HG02763 (cell line): Measurements from ENCODE around the gene NFIX.

Experiments used
- ATAC-seq: cut with Tn5 transposase; IDR thresholded peaks from one replicate; pipeline ENCODE4 v1.9.1; 2021; ENCODE audit warnings: mild to moderate bottlenecking, moderate library complexity; ENCODE audit not compliant: unreplicated experiment

The NFIX gene

DNA sequence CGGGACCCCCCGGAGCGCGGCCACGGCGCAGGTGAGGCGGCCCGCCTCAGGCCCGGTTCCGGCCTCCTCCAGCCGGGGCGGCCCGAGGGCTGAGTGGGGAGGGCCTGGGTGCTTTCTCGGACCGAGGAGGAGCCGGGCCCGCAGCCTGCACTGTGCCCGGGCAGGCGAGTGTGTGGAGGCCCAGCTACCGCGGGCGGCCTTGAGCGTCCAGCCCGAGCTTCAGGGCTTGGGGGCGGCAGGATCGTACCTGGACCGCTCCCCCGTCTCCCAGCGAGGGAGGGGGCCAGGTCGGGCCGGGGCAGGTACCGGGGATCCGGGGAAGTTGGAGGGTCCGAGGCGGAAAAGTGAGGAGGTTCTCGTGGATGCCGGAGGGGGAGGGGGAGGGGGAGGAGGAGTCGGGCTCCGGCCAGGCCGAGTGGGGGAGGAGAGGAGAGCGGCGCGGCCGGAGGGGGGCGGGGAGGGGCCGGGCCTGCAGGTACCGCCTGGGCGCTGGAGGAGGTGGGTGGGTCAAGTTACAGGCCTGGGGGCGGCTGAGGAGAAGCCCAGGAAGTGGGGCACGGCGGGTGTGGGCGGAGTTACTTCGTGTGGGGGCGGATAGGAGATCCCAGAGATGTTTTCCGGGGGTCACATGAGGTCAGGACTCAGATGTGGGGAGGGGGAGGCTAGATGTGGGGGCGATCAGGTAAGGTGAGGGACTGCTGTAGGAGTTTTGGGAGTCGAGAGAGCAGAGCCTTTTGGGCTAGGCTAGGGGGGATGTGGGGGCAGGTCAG, 123.3 kb downstream of the NFIX start:
- no peak for ATAC-seq

DNA sequence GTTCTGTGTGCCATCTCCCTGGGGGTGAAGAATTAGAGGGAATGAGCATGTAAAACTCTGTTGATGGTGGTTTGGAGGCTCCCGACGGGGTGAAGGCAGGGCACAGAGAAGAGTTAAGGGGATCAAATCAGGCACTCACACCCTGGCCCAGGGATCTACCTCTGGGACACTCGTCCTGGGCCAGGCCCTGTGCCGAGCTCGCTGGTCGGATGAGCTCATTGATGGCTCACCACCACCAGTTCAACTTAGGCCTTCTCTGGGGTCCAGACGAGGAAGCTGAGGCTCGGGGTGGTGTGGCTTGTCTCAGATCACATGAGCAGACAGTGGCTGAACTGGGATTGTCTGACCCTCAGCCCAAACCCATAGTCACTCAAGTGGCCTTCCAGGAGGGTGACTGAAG, 124.4 kb downstream of the NFIX start:
- no peak for ATAC-seq

DNA sequence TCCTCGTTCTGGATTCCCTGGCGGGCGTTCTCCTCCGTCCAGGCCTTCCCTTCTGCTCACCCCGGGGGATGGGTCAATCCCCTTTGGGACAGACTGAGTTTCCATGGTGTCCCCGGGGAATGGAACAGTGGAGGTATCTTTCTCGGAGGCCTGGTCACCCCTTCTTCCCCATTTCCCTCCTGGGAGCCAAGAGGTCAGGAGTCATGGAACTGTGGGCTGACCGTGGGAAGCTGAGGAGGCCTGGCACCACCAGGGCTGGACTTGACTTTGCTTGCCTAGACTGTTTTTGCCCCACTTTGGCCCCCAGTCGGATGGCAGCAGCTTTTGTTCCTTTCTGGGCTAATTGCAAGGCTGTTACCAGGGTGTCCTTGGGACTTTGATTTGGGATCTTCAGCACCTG, 124.8 kb downstream of the NFIX start:
- ATAC-seq, result no peak

DNA sequence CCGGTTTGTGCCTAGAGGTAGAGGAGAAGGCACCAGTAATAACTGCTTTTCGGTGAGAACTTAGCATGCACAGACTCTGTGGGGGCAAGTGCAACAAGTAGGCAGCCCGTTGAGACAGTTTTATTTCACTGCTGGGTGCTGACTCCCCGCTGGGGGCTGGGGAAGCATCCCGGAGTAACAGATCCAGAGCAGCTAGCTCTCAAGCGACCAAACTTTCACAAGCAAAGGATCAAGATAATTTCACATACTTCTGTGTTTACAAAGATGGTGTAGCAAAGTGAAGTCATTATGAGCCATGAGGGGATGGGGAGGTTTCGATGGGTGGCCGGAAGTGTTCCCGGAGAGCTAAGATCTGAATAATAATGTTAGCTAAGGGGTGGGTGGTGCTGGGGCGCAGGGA, 125.5 kb downstream of the NFIX start:
- ATAC-seq, result no peak

DNA sequence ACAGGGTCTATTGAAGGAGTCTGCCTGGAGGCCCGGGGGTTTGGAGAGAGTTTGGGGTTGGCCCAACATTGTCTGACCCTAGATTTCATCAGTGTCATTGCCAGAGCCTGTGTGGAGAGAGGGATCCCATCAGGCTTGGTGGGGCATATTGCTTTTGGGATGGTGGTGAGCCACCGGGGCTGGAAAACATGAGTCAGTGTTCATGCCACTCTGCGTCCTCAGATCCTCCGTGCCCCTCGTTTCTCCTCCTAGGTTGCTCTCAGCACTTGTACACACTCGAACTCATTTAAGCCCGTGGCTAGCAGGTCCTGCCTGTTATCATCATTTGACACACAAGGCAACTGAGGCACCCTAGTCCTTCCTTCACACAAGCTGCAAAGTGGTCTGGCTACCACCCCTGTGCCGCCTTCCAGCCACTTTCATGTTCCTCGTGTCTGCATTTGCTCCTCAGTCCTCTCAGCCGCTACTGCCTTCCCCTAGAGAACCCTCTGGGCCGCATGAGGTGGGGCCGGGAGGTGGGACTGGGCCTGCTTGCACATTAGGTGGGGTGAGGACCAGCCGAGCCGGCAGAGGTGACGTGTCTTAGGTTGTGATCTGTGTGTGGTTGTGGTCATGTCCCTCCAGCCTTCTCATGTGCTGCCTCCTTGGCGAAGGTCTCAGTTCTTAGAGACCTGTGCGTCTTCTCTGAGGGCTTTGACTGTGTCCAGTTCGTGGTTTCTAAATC, 126.4 kb downstream of the NFIX start:
- ATAC-seq, result no peak

DNA sequence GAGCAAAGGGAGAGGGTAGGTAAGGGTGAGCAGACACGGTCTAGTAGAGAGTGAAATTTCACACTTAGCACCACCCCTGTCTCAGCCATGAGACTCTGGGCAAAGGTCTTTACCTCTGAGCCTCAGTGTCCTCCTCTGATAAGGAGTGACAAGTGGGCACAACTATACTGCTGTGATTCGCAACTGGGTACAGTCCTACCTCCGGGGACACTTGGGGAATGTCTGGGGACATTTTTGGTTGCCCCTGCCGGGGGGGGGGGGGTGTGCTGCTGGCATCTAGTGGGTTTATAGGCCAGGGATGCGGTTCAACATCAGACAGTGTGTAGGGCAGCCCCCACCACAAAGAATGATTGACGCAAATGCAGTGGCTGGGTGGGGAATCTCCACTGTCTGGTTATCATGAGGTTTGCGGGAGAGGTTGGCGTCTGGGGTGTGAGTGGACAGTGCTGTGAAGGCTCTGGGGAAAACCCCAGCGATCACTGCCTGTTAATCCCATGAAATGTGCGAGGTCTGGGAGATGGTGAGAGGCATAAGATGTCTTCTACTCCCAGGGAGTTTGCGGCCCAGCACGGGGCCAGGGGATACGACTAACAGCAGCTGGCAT, 127.1 kb downstream of the NFIX start:
- no peak for ATAC-seq

GRCh38 chr19:13122980-13123957, 128.0 kb downstream of the NFIX start:
- ATAC-seq, result no peak

- ATAC-seq, result no peak
Measured at GRCh38 chr19:13127051-13127450, 131.8 kb downstream of the NFIX start.

GRCh38 chr19:13127811-13128575, 132.7 kb downstream of the NFIX start:
- ATAC-seq, result no peak

DNA sequence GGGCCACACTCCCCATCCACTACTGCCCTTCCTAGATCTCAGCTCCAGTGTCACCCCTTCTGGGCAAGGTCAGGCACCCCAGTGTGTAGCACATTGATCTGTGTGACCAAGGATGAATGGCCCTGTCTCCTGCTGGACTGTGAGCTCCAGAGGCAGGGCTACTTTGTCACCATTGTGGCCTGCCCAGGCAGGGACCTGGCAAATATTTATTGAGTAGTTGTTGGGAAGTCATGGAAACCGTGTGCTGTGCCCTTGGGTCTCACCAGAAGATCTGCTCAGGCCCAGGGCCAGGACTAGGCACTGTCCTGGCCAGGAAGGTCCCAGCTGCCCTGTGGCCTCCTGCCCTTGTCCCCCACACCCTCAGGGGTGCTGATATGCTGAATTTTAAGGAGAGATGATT, 133.3 kb downstream of the NFIX start:
- ATAC-seq, result no peak

DNA sequence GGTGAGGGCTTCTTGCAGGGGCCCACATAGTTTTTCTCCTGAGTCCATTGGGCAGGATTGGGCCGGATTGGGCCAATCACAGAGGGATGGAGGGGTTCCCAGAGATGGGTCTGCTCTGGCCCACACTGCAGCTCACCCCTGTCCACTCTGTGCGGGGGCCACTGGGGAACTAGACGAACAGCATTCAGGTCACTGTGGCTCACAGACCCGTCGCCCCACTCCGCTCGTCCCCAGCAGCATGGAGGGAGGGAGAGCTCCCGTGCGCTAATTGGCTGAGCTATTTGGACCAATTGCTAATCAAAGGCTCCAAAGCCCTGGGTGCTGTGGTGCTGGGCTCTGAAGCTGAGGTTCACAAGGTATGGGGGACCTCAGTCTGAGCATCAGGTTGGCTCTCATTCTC, 134.1 kb downstream of the NFIX start:
- no peak for ATAC-seq

DNA sequence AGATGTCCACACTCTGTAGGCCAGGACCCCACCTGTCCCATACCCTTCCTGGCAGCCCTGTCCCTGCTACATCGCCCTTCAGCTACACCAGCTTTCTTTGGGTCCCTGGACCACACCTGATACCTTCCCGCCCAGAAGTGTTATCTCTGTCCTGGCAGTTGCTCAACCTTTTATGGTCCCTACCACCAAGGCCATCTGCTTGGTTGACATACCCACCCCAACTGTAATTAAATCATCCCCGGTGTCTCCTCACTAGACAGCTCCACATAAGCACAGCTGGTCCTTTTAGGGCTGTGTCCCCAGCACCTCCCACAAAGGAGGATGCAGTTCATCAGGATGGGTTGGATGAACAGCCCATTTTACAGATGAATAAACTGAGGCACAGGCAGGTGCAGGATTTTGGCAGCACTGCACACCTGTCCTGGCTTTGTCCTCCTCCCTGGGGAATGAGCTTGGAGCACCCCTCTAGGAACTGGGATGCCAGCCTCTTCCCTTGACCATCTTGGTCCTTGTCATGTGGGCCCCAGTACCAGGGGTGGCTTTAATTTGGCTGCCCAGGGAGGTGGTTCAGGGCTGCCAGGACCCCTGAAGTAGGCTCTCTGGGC, 135.7 kb downstream of the NFIX start:
- ATAC-seq, result no peak

GRCh38 chr19:13132471-13133180, 137.4 kb downstream of the NFIX start:
- no peak for ATAC-seq

GRCh38 chr19:13133241-13133870, 138.1 kb downstream of the NFIX start:
- no peak for ATAC-seq

GRCh38 chr19:13134626-13135025, 139.4 kb downstream of the NFIX start:
- ATAC-seq, result no peak

DNA sequence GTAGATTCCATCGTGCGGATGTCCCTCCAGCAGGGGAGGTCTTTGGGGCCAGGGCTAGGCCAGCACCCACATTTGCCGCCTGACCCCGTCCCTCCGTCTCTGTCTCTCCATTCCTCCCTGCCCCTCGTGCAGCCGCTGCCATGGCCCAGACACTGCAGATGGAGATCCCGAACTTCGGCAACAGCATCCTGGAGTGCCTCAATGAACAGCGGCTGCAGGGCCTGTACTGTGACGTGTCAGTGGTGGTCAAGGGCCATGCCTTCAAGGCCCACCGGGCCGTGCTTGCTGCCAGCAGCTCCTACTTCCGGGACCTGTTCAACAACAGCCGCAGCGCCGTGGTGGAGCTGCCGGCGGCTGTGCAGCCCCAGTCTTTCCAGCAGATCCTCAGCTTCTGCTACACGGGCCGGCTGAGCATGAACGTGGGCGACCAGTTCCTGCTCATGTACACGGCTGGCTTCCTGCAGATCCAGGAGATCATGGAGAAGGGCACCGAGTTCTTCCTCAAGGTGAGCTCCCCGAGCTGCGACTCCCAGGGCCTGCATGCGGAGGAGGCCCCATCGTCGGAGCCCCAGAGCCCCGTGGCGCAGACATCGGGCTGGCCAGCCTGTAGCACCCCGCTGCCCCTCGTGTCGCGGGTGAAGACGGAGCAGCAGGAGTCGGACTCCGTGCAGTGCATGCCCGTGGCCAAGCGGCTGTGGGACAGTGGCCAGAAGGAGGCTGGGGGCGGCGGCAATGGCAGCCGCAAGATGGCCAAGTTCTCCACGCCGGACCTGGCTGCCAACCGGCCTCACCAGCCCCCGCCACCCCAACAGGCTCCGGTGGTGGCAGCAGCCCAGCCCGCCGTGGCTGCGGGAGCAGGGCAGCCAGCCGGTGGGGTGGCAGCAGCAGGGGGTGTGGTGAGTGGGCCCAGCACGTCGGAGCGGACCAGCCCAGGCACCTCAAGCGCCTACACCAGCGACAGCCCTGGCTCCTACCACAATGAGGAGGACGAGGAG, 140.1 kb downstream of the NFIX start:
- ATAC-seq, result no peak

DNA sequence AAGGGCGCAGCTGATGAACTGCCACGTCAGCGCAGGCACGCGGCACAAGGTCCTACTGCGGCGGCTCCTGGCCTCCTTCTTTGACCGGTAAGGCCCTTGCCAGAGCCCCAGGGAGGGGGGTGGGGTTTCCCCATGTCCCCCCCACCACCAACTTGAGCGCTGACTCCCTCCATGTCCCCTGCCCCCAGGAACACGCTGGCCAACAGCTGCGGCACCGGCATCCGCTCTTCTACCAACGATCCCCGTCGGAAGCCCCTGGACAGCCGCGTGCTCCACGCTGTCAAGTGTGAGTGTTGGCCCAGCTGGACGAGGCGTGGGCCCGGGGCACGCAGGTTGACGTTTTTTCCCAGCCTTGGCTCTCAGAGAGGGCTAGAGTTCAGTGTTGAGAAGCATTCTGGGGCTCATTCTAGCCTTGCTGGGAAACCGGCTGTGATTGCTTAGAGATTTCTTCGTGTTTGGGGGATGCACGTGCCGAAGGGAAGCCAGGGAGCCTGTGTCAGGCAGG, 142.1 kb downstream of the NFIX start:
- no peak for ATAC-seq
